Nephron progenitor cell (in vitro differentiated cells): ENCODE data around the gene PCNX4.

Experiments
- DNase-seq: peaks from one replicate; pipeline ENCODE4 v3.0.0; 2021
- H3K27ac Mint-ChIP-seq: 2 replicates; pipeline ENCODE4 v1.8.0; 2021; ENCODE audit warnings: mild to moderate bottlenecking, moderate library complexity, mixed read lengths
- H3K27me3 Mint-ChIP-seq: 2 replicates; pipeline ENCODE4 v1.8.0; 2021; ENCODE audit warnings: mild to moderate bottlenecking, low read depth, mixed read lengths; ENCODE audit not compliant: poor library complexity
- H3K36me3 Mint-ChIP-seq: 2 replicates; pipeline ENCODE4 v1.8.0; 2021; ENCODE audit warnings: low read depth, mixed read lengths
- H3K4me1 Mint-ChIP-seq: 2 replicates; pipeline ENCODE4 v1.8.0; 2021; ENCODE audit warnings: mixed read lengths
- H3K4me3 Mint-ChIP-seq: 2 replicates; pipeline ENCODE4 v1.8.0; 2021; ENCODE audit warnings: mild to moderate bottlenecking, moderate library complexity, mixed read lengths
- H3K9me3 Mint-ChIP-seq: 2 replicates; pipeline ENCODE4 v1.8.0; 2021; ENCODE audit warnings: mild to moderate bottlenecking, moderate library complexity, mixed read lengths
- CTCF ChIP-seq: fragments of 200-600 bp; sonication (generic); IDR thresholded peaks from 2 replicates; pipeline ENCODE4 v1.5.0; 2021; ENCODE audit warnings: antibody characterized with exemption

PCNX4 gene

GRCh38 chr14:60206249-60206670, 114.5 kb downstream of the PCNX4 start:
- Mint-ChIP-seq H3K4me1 (peaks cover 17% of the 10 kb centered on the region), H3K9me3 (peaks cover 5% of the 10 kb centered on the region), H3K36me3 (no peaks in the 10 kb centered on the region)

DNA sequence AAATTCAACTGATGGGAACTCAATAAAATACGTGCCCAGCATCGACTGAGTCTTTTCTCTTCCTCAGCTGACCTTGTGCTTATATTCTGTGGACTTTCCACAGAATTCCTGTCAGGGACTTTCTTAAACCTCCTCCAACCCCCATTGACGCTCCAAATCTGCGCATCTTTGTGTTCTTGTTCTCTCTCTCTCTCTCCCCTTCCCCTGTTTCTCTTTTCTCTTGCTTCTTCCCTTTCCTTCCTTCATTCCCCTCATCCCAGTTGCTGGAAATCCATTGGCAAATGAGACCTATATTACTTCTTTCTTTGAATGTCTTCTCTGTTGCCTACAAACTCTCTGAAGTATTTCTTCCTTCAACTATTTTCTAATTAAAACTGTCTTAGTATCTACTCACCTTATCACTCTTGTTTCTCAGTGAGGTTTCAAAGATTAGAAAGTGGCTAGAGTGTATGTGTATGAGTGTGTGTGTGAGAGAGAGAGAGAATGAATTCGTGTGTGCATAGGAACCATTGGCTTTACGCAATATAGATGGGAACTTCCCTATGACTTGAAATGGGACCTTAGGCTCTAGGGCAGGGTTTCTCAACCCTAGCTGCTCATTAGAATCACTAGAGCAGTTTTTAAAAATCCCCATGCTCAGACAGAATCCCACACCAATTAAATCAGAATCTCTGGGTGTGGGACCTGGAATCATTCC, 115.3 kb downstream of the PCNX4 start:
- H3K4me3 Mint-ChIP-seq, result no peak overlapping the region
- no peak for DNase-seq
- H3K9me3 Mint-ChIP-seq, result no peaks in the 10 kb centered on the region
- peaks cover 17% of the 10 kb centered on the region for H3K4me1 Mint-ChIP-seq
- H3K36me3 Mint-ChIP-seq, result no peaks in the 10 kb centered on the region
- no peak overlapping the region for H3K27ac Mint-ChIP-seq
- peaks cover 13% of the 10 kb centered on the region for H3K27me3 Mint-ChIP-seq
- TF ChIP-seq CTCF, result no peak

More at GRCh38 chr14:60206249-60206670, 114.5 kb downstream of the PCNX4 start:
- DNase-seq, result no peak
- Mint-ChIP-seq H3K27me3 (peaks cover 13% of the 10 kb centered on the region), H3K27ac (no peak overlapping the region), H3K4me3 (no peak overlapping the region)
- TF ChIP-seq CTCF, result no peak

- no peak overlapping the region for H3K27ac Mint-ChIP-seq
- no peaks in the 10 kb centered on the region for H3K9me3 Mint-ChIP-seq
- H3K4me3 Mint-ChIP-seq, result no peak overlapping the region
- no peak for DNase-seq
- no peak for TF ChIP-seq CTCF
- peaks cover 4% of the 10 kb centered on the region for H3K4me1 Mint-ChIP-seq
- H3K36me3 Mint-ChIP-seq, result no peaks in the 10 kb centered on the region
- H3K27me3 Mint-ChIP-seq, result peaks cover 13% of the 10 kb centered on the region
Measured at GRCh38 chr14:60210703-60211102, 119.0 kb downstream of the PCNX4 start.

DNA sequence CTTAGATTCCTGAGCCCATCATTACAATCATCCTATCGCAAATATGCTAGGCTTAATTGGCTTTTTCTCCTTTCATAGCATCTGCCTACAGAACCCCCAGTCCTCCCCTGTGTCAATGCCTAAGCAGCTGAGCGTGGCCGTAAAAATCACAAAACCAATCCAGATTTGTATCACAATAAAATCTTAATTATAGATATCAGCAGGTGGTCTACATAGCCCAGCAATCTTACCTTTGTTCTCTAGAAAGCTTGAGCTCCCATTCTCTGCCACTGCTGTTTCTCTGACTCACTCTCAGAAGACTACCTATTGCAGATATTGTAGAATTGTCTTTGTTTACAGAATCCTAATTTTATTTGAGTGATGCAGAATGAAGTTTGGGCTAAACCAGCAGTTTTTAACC, 119.4 kb downstream of the PCNX4 start:
- Mint-ChIP-seq H3K27ac (no peak overlapping the region), H3K27me3 (peaks cover 13% of the 10 kb centered on the region), H3K4me1 (peaks cover 4% of the 10 kb centered on the region), H3K36me3 (no peaks in the 10 kb centered on the region), H3K9me3 (no peaks in the 10 kb centered on the region), H3K4me3 (no peak overlapping the region)
- no peak for DNase-seq
- TF ChIP-seq CTCF, result no peak

GRCh38 chr14:60212503-60213371, 121.0 kb downstream of the PCNX4 start:
- Mint-ChIP-seq H3K4me3 (no peak overlapping the region), H3K9me3 (no peaks in the 10 kb centered on the region), H3K4me1 (peaks cover 5% of the 10 kb centered on the region), H3K27ac (no peak overlapping the region), H3K27me3 (peaks cover 10% of the 10 kb centered on the region), H3K36me3 (no peaks in the 10 kb centered on the region)
- TF ChIP-seq CTCF, result no peak
- no peak for DNase-seq
